ENCODE results near the gene LEP. TPM values are rescaled to one million over a fixed set of nuclear protein-coding genes. Genes with fewer than 3 reads are reported as not detected.

Gene LEP
- total RNA-seq, 2 experiments from 2014 or later, result not detected

GRCh38 chr7:128307061-128307460 is 66.0 kb downstream of the LEP start:
- H3K27me3 Mint-ChIP-seq, result no peaks in the 10 kb centered on the region

More at GRCh38 chr7:128307061-128307460, 66.0 kb downstream of the LEP start:
- no peaks in the 10 kb centered on the region for H3K4me1 Mint-ChIP-seq
- CTCF ChIA-PET, result interaction anchor here (1.3 kb wide), 1 partner anchor 14 kb away, joined by 4 read pairs; no protein-coding TSS in a partner anchor
- H3K27ac Mint-ChIP-seq, result no peak overlapping the region
- no peak overlapping the region for H3K4me3 Mint-ChIP-seq
- H3K9me3 Mint-ChIP-seq, result no peaks in the 10 kb centered on the region
- POLR2A ChIA-PET, result no interaction called here
- DNase-seq, result no peak
- H3K36me3 Mint-ChIP-seq (ENCODE audit: low read depth), result peaks cover 45% of the 10 kb centered on the region

Other genes with a start within 250 kb of the LEP start
- not detected for gene LRRC4, start 209.8 kb upstream of the LEP start, total RNA-seq
- gene RBM28, start 102.6 kb downstream of the LEP start, total RNA-seq, result 10 to 100 TPM; 30.7 to 34.8 TPM
- not detected for gene PRRT4, start 120.4 kb downstream of the LEP start, total RNA-seq
- gene IMPDH1, start 168.7 kb downstream of the LEP start, total RNA-seq, result 10 to 100 TPM; 64.7 to 67.4 TPM
- 10 to 100 TPM; 51.8 to 53.4 TPM for gene HILPDA, start 214.6 kb downstream of the LEP start, total RNA-seq
- gene METTL2B, start 235.5 kb downstream of the LEP start, total RNA-seq, result 10 to 100 TPM; 23.3 to 27.8 TPM

Data from activated CD4-positive, alpha-beta memory T cell treated with anti-CD3 and anti-CD28 coated beads, Interleukin-2, amount 10 ng/mL, durations not matched to agents 7 days and 5 days (primary cell).